Stomach smooth muscle (tissue), 2 donors: Measurements from ENCODE around the gene CPNE2.
"Not testable (repeated sequence)": the region's sequence is repeated elsewhere in the genome, so short reads cannot be mapped to it uniquely, and the experiment has no call there.

Experiments used
- H3K27ac ChIP-seq: one replicate; pipeline ENCODE4 v1.7.0; 2013; ENCODE audit warnings: mild to moderate bottlenecking, low read length, inconsistent platforms
- H3K27me3 ChIP-seq, 2 donors: one replicate each; pipeline ENCODE4 v1.7.0; 2013; ENCODE audit warnings: low read length in 2 of 2; ENCODE audit not compliant: insufficient read depth in 2 of 2, control insufficient read depth in 1 of 2
- H3K36me3 ChIP-seq, 2 donors: one replicate each; pipeline ENCODE4 v1.7.0; 2013; ENCODE audit warnings: low read length in 2 of 2; ENCODE audit not compliant: control insufficient read depth in 2 of 2, insufficient read depth in 2 of 2
- H3K4me1 ChIP-seq: one replicate; pipeline ENCODE4 v1.7.0; 2013; ENCODE audit warnings: low read length; ENCODE audit not compliant: control insufficient read depth, insufficient read depth
- H3K4me3 ChIP-seq, 2 donors: one replicate each; pipeline ENCODE4 v1.7.0; 2013; ENCODE audit warnings: low read length in 2 of 2
- H3K9ac ChIP-seq, 2 donors: one replicate each; pipeline ENCODE4 v1.7.0; 2013; ENCODE audit warnings: low read length in 2 of 2, mild to moderate bottlenecking in 1 of 2
- H3K9me3 ChIP-seq, 2 donors: one replicate each; pipeline ENCODE4 v1.7.0; 2013; ENCODE audit warnings: low read length in 2 of 2; ENCODE audit not compliant: control insufficient read depth in 2 of 2
- donor health status: healthy.
- donor health status: Pancreatic carcinoma.

CPNE2 gene

DNA sequence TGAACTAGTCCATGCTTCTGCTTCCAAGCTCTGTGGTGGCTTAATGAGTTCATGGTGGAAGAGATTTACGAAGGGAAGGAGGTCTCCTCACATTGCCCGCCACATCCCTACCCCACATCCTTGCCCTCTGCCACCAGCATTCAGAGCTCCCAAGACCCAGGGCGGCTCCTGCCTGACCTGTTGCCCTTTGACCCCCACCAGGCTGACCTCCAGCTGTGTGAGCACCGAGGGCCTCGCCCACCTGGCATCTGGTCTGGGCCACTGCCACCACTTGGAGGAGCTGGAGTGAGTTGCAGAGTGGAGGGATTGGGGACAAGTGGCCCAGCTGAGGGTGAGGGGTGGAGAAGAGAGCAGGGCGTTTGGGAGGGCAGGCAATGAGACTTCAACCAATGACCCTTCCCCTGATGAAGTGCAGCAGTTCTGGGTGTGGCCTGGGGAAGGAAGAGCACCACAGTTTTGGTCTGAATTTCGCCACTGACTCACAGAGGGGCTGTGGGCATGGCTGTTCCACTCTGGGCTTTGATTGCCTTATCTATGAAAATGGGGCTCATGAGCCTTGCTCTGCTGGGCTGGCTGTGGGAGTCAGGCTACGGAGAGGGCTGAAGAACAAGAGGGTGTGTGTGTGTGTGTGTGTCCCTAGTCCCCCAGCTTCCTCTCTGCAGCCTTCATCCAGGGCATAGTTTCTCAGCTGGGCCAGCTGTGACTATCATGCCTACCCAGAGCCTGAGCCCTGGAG, 22.6 kb upstream of the CPNE2 start:
- H3K27me3 ChIP-seq: no peaks in the 10 kb centered on the region
- H3K4me3 ChIP-seq: no peak overlapping the region
- no peaks in the 10 kb centered on the region for H3K9me3 ChIP-seq
- H3K36me3 ChIP-seq: peaks cover 0 to 6% of the 10 kb centered on the region in 2 donors
- H3K27ac ChIP-seq: no peak overlapping the region
- H3K4me1 ChIP-seq: no peaks in the 10 kb centered on the region
- no peak overlapping the region for H3K9ac ChIP-seq

DNA sequence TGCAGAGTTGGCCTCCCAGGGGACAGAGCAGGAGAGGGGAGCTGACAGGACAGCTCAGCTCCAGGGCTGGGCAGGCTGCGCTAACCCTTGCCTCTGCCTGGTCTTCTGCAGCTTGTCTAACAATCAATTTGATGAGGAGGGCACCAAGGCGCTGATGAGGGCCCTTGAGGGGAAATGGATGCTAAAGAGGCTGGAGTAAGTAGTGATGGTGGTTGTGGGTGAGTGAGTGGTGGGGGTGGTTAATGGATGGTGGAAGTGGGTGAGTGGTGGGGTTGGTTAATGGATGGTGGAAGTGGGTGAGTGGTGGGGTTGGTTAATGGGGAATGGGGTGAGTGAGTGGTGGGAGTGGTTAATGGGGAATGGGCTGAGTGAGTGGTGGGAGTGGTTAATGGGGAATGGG, 22.0 kb upstream of the CPNE2 start:
- H3K9me3 ChIP-seq: no peaks in the 10 kb centered on the region
- H3K36me3 ChIP-seq: peaks cover 0 to 6% of the 10 kb centered on the region in 2 donors
- no peaks in the 10 kb centered on the region for H3K4me1 ChIP-seq
- no peak overlapping the region for H3K27ac ChIP-seq
- H3K27me3 ChIP-seq: no peaks in the 10 kb centered on the region
- H3K9ac ChIP-seq: no peak overlapping the region
- no peak overlapping the region for H3K4me3 ChIP-seq

DNA sequence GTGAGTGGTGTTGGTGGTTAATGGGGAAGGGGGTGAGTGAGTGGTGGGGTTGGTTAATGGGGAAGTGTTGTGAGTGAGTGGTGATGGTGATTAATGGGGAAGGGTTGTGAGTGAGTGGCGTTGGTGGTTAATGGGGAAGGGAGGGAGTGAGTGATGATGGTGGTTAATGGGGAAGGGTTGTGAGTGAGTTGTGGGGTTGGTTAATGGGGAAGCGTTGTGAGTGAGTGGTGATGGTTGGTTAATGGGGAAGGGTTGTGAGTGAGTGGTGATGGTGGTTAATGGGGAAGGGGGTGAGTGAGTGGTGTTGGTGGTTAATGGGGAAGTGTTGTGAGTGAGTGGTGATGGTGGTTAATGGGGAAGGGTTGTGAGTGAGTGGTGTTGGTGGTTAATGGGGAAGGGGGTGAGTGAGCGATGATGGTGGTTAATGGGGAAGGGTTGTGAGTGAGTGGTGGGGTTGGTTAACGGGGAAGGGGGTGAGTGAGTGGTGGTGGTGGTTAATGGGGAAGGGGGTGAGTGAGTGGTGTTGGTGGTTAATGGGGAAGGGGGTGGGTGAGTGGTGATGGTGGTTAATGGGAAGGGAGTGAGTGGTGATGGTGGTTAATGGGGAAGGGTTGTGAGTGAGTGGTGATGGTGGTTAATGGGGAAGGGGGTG, 21.2 kb upstream of the CPNE2 start:
- not testable (repeated sequence) for H3K27ac ChIP-seq, H3K9me3 ChIP-seq, H3K36me3 ChIP-seq, H3K9ac ChIP-seq, H3K27me3 ChIP-seq, H3K4me1 ChIP-seq, H3K4me3 ChIP-seq

DNA sequence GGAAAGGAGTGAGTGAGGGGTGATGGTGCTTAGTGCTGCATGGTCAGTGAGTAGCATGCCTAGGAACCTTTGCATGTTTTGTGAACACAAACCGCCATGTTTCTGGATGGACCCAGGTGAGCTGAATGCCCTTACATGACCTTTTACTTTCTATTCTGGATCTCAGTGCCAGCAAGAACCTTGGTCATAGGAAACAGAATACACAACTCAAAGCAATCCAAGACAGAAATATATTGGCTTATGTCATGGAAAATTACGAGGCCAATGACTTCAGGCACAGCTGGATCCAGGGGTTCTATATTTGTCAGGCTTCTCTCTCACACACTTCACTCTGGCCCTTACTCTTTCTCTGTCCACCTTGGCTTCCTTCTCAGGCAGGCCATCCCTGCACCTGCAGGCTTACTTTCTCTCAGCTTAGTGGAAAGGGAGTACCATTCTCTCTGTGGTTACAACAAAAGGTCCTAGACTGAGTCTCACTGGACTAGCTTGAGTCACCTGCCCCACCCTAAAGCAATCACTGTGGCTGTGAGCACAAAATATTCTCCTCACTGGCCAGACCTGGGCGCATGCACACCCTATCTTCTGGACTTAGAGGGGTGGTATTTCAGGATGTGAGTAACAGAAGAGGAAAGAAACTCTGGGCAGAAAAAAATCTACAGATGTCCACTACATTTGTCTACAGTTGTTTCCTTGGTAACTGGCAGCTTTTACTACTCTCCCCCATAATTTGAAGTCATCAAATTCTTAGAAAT, 20.4 kb upstream of the CPNE2 start:
- peaks cover 0 to 6% of the 10 kb centered on the region in 2 donors for H3K36me3 ChIP-seq
- no peak overlapping the region for H3K27ac ChIP-seq
- H3K4me3 ChIP-seq: no peak overlapping the region
- no peaks in the 10 kb centered on the region for H3K9me3 ChIP-seq
- no peak overlapping the region for H3K9ac ChIP-seq
- no peaks in the 10 kb centered on the region for H3K27me3 ChIP-seq
- no peaks in the 10 kb centered on the region for H3K4me1 ChIP-seq

DNA sequence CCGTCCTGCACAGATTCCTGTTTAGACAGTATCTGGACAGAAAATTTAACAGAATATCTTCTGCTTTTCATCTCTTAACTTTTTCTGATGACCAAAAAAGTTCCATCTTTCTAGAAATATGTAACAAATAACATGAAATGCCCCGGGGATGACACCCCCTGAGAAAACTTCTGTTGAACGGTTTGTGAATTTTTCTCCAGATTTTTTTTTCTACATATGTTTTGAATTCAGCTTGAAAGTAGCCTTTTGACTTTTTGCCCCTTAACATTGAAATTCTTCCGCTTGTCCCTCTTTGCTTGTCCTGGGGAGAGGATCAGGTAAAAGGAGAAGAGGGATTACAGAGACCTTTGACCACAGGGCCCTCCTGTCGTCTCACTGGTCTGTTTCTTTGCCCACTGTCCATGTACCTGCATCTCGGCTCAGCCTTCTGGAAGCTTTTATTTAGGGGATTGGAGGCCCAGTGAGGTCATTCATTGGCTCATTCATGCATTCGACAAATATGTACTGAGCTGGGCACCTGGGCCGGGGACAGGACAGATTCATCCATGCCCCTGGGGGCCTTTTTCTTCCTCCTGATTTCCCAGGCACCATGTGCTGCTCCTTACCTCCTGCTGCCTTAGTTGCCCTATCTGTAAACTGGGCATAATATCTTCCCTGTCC, 19.6 kb upstream of the CPNE2 start:
- H3K27ac ChIP-seq: no peak overlapping the region
- no peaks in the 10 kb centered on the region for H3K27me3 ChIP-seq
- H3K4me1 ChIP-seq: no peaks in the 10 kb centered on the region
- no peak overlapping the region for H3K4me3 ChIP-seq
- no peak overlapping the region for H3K9ac ChIP-seq
- peaks cover 0 to 6% of the 10 kb centered on the region in 2 donors for H3K36me3 ChIP-seq
- no peaks in the 10 kb centered on the region for H3K9me3 ChIP-seq

DNA sequence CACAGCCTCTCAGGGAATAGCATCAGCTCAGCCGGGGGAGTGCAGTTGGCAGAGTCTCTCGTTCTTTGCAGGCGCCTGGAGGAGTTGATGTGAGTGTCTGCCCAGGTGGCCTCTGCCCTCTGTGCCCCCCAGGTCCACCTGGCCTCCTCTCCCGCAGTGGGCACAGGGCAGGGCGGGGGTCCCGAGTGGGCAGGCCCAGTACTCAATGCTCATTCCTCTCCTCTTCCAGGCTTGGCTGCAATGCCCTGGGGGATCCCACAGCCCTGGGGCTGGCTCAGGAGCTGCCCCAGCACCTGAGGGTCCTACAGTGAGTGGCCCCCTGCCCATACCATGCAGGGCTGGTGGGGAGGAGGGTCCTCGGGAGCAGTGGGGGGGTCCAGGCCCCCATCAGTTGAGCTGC, 14.7 kb upstream of the CPNE2 start:
- H3K4me3 ChIP-seq: no peak overlapping the region
- no peaks in the 10 kb centered on the region for H3K4me1 ChIP-seq
- H3K27me3 ChIP-seq: no peaks in the 10 kb centered on the region
- no peaks in the 10 kb centered on the region for H3K36me3 ChIP-seq
- no peak overlapping the region for H3K27ac ChIP-seq
- H3K9ac ChIP-seq: no peak overlapping the region
- H3K9me3 ChIP-seq: no peaks in the 10 kb centered on the region

DNA sequence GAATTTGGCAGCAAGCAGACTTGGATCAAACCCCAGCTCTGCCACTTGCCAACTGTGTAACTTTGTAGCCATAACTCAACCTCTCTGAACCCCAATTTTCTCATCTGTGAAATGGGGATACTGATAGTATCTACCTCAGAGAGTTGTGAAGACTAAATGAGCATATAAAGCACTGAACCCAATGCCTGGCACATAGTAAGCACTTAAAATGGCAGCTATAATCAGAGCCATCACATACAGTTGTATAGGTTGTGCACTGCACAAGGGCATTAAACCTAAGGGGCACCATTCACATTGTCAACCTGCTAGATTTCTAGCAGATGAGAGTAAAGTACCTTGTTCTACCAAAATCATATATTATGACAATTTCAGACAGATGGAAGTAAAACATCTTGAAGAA, 10.6 kb upstream of the CPNE2 start:
- Histone ChIP-seq H3K9ac (no peak overlapping the region), H3K4me1 (peaks cover 5% of the 10 kb centered on the region), H3K9me3 (no peaks in the 10 kb centered on the region), H3K36me3 (no peaks in the 10 kb centered on the region), H3K27me3 (no peaks in the 10 kb centered on the region), H3K27ac (no peak overlapping the region), H3K4me3 (no peak overlapping the region)

DNA sequence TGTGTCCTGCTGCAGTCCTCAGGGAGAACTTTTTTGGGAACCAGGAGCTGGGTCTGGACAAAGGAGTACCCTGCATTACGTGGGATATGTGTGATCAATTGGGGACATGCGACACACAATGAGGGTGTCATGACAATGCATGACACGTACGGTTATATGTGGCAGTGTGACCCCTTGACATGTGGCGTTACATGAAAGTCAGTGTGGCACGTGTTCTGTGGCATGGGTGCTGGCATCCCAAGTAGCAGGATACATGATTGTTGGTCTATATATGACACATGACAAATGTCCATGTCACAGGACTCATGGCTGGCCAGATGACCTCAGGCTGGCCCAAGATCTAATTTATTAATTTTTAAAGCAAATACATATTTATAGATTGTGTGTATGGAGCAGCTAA, 9.7 kb upstream of the CPNE2 start:
- no peaks in the 10 kb centered on the region for H3K27me3 ChIP-seq
- H3K9ac ChIP-seq: no peak overlapping the region

DNA sequence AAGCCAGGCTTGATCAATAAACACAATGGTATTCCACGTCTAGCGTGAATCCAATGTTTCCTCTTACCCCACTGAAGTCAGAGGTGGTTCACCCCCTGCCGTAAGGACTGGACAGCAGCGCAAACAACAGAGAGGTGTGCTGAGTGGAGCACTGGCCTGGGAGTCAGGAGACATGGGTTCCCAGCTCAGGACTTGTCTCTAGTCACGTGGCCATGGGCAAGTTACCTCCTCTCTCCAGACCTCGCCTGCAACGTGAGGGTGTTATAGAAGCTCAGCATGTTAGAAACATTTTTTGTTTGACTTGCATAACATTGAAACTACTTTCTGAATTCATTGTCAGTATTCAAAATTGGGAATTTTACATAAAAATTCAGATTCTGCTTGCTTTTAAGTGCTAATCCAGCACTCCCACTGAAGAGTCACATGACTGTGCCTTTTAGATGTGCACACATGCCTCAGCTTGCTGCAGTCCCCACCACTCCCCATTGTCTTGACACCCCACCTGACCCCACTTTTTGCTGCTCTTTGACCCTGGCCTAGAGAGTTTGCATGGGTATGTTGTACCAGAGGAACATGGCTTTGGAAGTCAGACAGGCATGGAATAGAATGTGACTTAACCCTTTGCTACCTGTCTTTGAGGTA, 8.8 kb upstream of the CPNE2 start:
- Histone ChIP-seq H3K36me3 (no peaks in the 10 kb centered on the region), H3K9me3 (no peaks in the 10 kb centered on the region), H3K27ac (no peak overlapping the region), H3K9ac (no peak overlapping the region), H3K4me1 (peaks cover 5% of the 10 kb centered on the region), H3K4me3 (no peak overlapping the region), H3K27me3 (no peaks in the 10 kb centered on the region)

More for the DNA sequence above, 9.7 kb upstream of the CPNE2 start:
- Histone ChIP-seq H3K4me1 (peaks cover 5% of the 10 kb centered on the region), H3K9me3 (no peaks in the 10 kb centered on the region), H3K4me3 (no peak overlapping the region), H3K27ac (no peak overlapping the region), H3K36me3 (no peaks in the 10 kb centered on the region)

DNA sequence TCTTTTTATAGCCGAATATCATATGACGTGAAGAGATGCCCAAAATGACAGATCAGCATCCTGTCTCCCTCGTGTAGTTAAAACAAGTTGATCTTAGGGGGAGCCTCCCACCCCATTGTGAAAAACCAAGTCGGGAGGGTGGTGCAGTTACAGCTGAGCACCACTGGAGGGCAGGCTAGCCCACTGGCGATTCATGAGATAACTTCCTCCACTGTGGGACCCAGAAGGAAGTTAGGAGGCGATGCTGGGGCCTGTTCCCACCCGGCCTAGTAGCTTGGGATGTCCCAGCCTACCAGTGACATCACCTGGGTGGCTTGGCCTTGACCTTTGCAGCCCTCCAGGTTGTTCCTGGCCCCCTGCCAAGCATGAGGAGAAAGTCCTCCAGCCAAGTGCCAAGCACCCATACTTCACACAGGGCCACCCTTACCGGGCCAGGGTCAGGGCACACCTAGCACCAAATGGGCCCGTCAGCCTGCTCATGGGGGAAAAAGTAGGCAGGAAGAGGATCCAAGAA, 8.1 kb upstream of the CPNE2 start:
- H3K9ac ChIP-seq: no peak overlapping the region
- H3K27ac ChIP-seq: no peak overlapping the region

More for the DNA sequence above, 8.1 kb upstream of the CPNE2 start:
- Histone ChIP-seq H3K9me3 (no peaks in the 10 kb centered on the region), H3K4me3 (no peak overlapping the region), H3K4me1 (peaks cover 5% of the 10 kb centered on the region), H3K27me3 (no peaks in the 10 kb centered on the region), H3K36me3 (no peaks in the 10 kb centered on the region)
